GM12878 (cell line): Measurements from ENCODE around the gene ATL2. TPM values are rescaled to one million over a fixed set of nuclear protein-coding genes. Genes with fewer than 3 reads are reported as not detected.

ENCODE experiments used
- CUX1 ChIP-seq: IDR thresholded peaks from 2 replicates; pipeline ENCODE4 v1.6.1; 2012; ENCODE audit warnings: improper control_type of control experiment, low read depth, low read length; ENCODE audit not compliant: insufficient replicate concordance
- ETV6 ChIP-seq, 2 experiments: fragments of 450-650 bp in 1 of 2; IDR thresholded peaks in 1 of 2; conservative IDR thresholded peaks in 1 of 2; 2 replicates each; pipeline ENCODE4 v1.6.1; 2014; ENCODE audit warnings: antibody characterized with exemption in 1 of 2, borderline replicate concordance in 1 of 2, low read depth in 1 of 2, mild to moderate bottlenecking in 1 of 2, moderate library complexity in 1 of 2
- IRF4 ChIP-seq: IDR thresholded peaks from 2 replicates; pipeline ENCODE4 v1.6.1; 2011; ENCODE audit warnings: low read depth, low read length
- NFXL1 ChIP-seq: fragments of 450-650 bp; IDR thresholded peaks from 2 replicates; pipeline ENCODE4 v1.6.1; 2017; ENCODE audit warnings: antibody characterized with exemption, mild to moderate bottlenecking, borderline replicate concordance
- NFYB ChIP-seq: IDR thresholded peaks from 2 replicates; pipeline ENCODE4 v1.6.1; 2011; ENCODE audit warnings: low read depth, mild to moderate bottlenecking, low read length, improper control_type of control experiment, moderate library complexity; ENCODE audit not compliant: insufficient read depth
- SMAD5 ChIP-seq: IDR thresholded peaks from 2 replicates; pipeline ENCODE4 v1.6.1; 2016; ENCODE audit warnings: antibody characterized with exemption, low read depth
- polyA plus RNA-seq, 11 experiments: library from polyadenylated mRNA; depleted of rRNA in 4 of 11; unstranded in 6 of 11; stranded (reverse) in 5 of 11; fragments of >200 nt; fragmentation: Nextera tagmentation in 4 of 11; fragmentation: Illumina TruSeq in 1 of 11; extraction: Ambion mirVana in 4 of 11; extraction: Trizol in 1 of 11; gene quantifications; 1 replicate in 1 of 11; 2 replicates in 10 of 11; pipeline versions ENCODE4 v1.2.1 to v1.2.3, GENCODE V29; 2011 to 2016; ENCODE audit warnings: inconsistent platforms in 2 of 11, missing spikeins in 2 of 11, low read depth in 1 of 11
- total RNA-seq, 4 experiments: library from RNA; depleted of rRNA in 3 of 4; stranded (reverse); fragments of >200 nt in 3 of 4; fragmentation: Illumina TruSeq in 1 of 4; extraction: Trizol in 1 of 4; gene quantifications; 2 replicates each; pipeline versions ENCODE4 v1.2.1 to v1.2.3, GENCODE V29; 2013 to 2021

Gene ATL2
- total and polyA plus RNA-seq, 10 of the 15 experiments (the other 5 are each of a cell fraction or from before 2014, with no cell fraction given) = 8.6 to 51.5 (median 41.8) TPM

DNA sequence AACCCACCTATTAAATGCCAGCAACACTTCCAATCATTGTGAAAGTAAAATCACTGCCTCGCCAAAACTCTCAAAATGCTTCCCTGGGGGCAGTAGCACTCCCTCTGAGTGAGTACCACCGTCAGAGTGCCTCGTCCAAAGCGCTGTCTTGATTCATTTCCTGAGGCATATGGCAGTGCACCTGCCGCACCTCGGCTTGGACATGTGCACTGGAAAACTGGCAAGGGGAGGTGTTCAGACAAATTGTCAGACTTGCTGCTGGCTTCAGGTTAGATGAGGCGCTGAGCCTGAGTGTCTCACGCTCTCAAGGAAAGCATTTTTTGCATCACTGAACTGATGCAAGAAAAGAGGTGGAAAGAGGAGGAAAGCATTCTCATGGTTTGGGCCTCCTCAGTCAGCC is 132.8 kb downstream of the ATL2 start (continued):
- no peak for TF ChIP-seq CUX1
- TF ChIP-seq ETV6 (conservative IDR thresholded peaks at IDR 0.05 in 1 of 2, IDR thresholded peaks at IDR 0.05 in 1 of 2; ENCODE audit: borderline replicate concordance in 1 of 2, low read depth in 1 of 2) = no peak
- no peak for TF ChIP-seq NFYB
- no peak for TF ChIP-seq NFXL1
- no peak for TF ChIP-seq IRF4
- TF ChIP-seq SMAD5 = no peak

Other genes starting within 250 kb of the ATL2 start
- gene HNRNPLL, start 225.7 kb upstream of the ATL2 start, total RNA-seq (2014; rRNA removed) = 3.1 and 3.5 TPM in 2 replicates
- gene HNRNPLL, start 225.7 kb upstream of the ATL2 start, total RNA-seq (2014; rRNA removed; fragmentation: Illumina TruSeq; extraction: Trizol) = 2.4 and 2.7 TPM in 2 replicates
- gene HNRNPLL, start 225.7 kb upstream of the ATL2 start, total RNA-seq (2021) = 3.2 and 4.0 TPM in 2 replicates
- 27.1 and 43.6 TPM in 2 replicates for gene HNRNPLL, start 225.7 kb upstream of the ATL2 start, polyA plus RNA-seq (2011; rRNA removed)
- gene HNRNPLL, start 225.7 kb upstream of the ATL2 start, polyA plus RNA-seq (2014; fragmentation: Illumina TruSeq; extraction: Trizol) = 2.0 and 2.9 TPM in 2 replicates
- gene HNRNPLL, start 225.7 kb upstream of the ATL2 start, polyA plus RNA-seq (2014; fragmentation: Nextera tagmentation; extraction: Ambion mirVana) = 1 to 10 TPM in 1 of 2 experiments, under 1 TPM in 1; 0.98 to 1.5 TPM
- 1.8 and 3.2 TPM in 2 replicates for gene HNRNPLL, start 225.7 kb upstream of the ATL2 start, polyA plus RNA-seq (2014; rRNA removed)
- 10 to 100 TPM in 1 of 2 experiments, 1 to 10 TPM in 1; 8.3 to 10.5 TPM for gene HNRNPLL, start 225.7 kb upstream of the ATL2 start, polyA plus RNA-seq (2016; fragmentation: Nextera tagmentation; extraction: Ambion mirVana)